Stimulated activated CD8-positive, alpha-beta memory T cell treated with anti-CD3 and anti-CD28 coated beads, Interleukin-12 subunit alpha, Interleukin-12 subunit beta, amount 100 ng/mL, for 1 hour (primary cell): ENCODE data around the gene CIRBP.

Experiments
- DNase-seq: peaks from one replicate; pipeline ENCODE4 v3.0.0-alpha.2; 2020; ENCODE audit warnings: low read depth

Gene CIRBP

DNA sequence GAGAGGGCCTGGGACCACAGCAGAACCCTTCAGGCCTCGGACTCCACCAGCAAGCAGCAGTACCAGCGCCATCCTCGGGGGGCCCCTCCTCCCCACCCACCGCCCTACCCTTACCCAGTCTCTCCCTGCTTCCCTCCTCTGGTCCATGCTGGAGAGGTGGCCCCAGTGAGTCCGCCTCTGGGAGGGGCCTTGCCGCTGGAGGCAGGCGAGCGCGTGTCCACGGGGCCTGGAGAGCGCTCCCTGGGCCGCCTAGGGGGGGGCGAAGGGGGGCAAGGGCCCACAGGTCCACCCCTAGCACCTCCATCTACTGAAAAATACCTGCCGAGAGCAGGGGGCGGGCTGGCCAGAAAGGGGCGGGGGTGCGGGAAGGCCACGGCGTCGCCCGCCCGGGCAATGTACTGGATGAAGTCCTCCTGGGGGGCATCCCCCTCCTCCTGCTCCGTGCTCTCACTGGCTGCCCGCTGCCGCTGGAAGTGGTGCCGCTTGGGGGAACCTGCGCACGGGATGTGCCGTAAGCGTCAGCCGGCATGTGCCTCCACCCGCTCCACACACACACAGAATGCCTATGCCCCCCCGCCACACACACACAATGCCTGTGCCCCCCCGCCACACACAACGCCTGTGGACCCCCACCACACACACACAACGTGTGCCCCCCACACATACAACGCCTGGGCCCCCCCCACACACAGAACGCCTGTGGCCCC is 38.2 kb upstream of the CIRBP start:
- DNase-seq, result no peak

DNA sequence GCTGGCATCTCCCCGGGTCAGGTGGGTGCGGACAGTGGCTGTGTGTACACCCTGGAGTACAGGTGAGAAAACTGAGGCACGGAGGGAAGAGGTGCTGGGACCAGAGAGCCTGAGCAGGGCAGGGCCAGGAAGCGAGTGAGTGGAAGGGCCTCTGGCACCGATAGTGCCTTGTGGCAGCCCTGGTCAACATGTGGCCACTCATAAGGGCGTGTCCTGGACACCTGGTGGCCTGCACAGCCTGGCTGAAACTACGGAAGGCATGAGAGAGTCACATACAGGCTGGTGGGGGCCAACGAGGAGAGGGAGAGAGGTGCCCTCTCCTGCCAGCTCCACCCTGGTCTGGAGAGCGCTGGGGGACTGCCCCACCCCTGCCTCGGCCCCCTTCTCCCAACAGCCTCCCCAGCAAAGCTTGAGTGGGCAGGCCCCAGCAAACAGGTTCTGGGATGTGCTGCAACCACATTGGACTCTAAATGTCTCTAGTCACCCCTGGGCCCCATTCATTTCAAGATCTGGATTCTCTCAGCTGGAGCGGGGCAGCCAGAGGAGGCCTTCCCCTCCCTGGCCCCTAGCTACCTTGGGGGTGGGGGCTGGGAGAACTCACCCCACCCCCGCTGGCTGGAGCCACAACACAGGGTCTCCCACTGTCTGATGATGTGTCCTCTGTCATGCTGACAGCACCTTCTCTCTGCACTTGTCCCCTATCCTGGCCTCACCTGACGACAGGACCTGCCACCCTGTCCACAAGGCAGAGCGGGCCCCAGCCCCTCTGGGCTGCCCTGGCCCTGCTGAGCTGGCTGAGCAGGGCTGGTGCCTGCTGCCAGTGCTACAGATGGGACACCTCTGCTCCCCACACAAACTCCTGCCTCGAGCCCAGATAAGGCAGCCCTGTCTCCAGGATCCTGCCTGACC is 37.1 kb upstream of the CIRBP start:
- no peak for DNase-seq

DNA sequence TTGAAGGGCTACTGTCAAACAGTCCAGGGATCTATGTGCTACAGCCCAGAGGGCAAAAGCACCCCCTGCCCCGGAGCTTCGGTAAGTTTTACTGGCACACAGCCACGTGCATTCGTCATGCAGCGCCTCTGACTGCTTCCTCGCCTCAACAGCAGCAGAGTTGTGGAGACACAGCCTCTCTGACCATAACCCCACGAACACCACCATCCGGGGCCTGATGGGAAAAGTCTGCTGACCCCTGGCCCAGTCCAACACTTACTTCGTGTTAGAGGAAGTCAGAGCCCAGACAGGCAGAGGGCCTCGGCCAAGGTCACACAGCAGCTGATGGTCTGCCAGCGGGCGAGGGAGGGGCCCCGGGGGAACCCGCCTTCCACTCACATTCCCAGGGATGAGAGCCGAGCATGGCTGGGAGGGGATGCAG is 36.5 kb upstream of the CIRBP start:
- no peak for DNase-seq

DNA sequence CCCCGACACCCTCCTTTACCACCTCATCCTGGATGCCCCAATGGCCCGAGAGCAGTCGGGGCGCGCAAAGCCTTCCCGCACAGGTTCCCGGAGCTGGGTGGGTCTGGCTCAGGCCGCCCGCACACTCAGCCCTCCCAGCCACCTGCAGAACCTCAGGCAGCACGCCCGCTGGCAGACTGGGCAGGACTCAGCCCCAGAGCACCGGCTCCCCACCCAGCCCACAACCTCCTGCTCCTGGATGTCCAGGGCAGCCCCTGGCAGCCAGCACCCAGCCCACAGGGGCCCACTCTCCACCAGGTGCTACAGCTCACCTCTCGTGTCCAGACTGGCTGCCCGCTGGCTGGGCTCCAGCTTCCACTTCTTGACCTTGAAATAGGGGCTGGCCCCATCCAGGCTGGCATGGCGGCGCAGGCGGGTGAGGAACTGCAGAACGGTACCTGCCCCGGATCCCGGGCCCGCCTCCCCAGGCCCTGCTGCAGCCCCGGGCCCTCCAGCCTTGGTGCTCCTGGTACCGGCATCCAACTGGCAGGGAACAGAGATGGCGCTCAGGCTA is 35.9 kb upstream of the CIRBP start:
- no peak for DNase-seq

DNA sequence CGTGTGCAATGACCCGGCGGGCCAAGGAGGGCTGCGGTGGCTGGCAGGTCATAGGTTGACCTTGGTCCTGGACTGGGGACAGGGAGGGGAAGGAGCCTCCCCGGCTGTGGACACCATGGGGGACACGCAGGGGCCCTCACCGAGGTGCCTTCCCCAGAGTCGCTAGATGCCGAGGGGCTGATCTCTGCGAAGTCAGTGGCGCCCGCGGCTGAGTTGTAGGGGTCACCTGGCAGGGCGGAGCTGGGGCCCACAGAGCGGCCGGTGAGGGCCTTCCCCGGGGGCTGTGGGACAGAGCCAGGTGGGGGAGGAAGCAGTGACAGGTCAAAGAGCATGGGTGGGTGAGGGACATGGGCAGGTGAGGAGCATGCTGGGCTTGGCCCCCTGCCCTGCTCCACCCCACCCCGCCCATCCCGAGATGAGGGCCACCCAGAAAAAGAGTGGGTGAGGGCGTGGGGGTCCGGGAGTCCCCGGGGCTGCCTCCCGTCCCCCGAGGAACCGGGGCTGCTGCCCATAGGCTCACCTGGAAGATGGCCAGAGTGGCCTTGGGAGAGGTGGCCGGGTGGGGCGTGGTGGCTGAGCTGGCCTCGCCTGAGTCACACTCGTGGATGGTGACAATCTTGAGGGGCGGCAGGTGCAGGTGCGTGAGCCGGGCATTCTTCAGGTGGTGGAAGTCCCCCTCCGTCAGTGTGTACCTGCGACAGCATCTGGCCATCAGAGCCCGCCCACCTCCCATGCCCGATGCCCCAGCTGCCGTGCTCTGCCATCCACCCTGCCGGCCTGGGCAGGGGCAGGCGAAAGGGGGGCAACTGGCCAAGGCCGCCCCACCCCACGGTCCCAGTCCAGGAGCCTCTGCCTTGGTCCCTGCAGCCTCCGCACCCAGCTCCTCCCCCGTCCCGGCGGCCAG is 34.8 kb upstream of the CIRBP start:
- no peak for DNase-seq

DNA sequence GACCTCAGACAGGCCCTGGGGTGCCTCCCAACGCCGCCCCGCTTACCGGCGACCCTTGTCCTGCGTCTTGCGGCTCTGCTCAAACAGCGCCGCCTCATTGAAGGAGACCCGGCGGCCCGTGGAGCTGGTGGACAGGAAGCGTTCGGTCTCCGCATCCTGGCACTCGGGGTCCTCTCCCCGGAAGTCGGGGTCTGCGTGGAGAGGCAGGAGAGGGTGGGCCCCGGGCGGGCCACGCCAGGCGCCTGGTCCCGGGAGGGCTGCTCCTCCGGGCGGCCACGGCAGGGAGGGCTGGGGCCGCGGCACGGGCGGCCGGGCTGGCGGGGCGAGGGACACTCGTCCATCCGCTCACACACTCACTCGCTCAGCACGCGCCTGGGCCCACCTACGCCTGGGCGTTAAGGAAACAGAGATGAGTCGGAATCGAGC is 34.2 kb upstream of the CIRBP start:
- DNase-seq, result no peak

DNA sequence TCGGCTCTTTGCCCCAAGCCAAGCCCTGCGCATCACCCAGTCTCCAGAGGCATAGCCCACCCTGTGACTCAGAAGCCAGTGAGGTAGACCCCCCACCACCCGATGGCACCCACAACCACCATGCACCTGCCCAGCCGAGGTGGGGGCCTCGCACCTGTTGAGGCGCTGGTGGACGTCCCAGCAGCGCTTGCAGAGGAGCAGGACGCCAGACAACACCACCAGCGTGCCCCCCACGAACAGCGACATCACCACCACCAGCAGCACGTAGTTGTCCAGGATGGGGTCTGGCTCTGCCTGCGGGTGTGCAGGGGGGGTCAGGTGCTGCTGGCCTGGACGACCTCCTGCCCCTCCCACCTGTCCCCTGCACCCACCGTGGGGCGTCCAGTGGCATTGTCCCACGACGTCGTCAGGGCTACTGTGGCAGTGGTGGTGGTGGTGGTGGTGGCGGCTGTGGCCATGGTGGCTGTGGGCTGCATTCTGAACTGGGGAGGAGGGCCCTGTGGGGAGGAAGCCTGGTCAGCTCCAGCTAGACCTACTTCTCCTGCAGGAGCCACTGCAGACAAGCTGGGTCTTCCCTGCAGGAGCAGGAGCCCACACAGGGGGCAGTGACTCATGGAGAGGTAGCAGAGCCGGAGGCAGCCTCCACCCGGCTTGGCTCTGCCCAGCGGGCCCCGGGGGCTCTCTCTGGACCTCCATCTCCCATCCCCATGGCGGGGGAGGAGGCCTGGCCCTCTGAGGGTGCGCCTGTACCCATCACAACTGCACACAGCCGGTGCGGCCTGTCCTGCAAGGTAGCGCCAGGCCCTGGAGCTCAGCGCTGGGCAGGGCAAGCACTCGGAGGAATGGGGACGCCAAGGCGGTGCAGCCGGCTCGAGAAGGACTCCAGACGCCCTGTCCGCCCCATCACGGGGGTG is 33.2 kb upstream of the CIRBP start:
- DNase-seq, result no peak

DNA sequence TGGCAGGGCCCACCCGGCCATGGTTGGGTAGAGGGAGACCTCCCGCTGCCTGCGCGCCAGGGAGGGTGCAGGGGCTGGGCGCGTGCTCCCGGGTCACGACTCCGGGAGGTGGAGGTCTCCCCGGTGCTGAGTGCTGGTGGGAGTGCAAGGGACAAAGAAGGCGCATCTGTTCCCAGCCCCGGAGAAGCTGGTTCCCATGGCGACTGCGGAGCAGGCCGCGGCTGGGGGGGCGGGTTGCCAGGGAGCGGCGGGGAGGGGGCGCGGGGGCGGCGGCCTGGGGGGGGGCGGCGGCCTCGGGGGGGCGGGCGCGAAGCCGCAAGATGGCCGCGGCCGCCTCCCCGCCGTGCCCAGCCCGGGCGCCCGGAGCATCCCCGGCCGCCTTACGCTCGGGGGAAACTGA is 32.6 kb upstream of the CIRBP start:
- no peak for DNase-seq

DNA sequence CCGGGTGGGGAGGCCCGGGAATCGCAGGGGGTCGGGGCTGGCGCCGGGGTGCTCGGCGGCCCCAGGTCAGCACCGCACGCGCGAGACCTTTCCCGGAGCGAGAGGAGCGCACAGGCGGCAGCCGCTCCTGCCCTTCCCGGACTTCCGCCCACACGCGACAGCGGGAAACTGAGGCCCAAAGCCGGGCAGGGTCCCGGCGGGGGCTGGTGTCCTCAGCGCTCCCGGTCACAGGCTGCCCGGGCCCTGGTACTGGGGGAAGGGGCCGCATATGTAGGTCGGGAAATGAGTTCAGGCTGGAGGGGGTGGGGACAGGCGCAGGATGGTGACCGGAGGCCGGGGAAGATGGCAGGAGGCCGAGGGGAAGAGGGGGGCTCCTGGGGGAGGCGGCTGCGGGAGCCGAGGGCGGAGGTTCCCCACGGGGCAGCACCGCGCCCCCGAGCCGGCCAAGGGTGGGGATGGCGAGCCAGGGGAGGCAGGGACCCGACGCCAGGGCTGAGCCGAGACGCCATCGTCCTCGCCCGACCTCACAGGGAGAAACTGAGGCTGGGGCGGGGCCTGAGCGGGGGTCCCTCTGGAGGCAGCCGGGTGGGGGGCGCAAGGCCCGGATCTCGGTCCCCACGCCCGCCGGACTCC is 32.0 kb upstream of the CIRBP start:
- DNase-seq, result no peak

DNA sequence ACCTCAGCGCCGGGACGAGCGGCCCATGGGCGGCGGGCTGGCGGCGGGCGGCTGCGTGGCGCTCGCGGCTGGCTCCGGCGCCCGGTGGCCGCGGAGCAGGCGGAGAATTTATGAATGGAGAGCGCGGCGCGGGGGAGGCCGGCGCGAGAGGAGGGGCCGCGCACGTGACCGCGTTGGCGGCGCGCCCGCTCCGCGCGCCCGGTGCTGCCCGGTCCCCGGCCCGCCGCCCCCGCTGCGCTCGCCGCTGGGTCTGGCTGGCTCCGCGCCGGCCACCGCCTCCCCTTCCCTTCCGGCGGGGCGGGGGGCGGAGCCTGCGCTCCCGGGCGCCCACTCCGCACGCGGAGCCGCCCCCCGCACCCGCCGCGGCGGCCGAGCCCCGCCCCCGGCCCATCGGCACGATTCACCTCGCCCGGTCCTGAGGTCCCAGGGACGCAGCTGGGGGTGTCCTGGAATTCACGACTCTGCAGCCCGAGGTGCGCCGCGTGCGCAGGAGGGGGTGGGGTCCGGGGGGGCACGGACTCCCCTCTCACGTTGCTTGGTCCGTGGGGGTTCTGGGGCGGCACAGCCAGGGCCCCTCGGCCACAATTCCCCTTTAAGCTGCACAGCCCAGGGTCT is 31.3 kb upstream of the CIRBP start, which contains the start of gene CBARP:
TSS of gene CBARP (minus strand) at position 252 of the 615 bp plus-strand sequence. CDS start 1,905 bp downstream, outside the sequence.
- DNase-seq, result no peak

DNA sequence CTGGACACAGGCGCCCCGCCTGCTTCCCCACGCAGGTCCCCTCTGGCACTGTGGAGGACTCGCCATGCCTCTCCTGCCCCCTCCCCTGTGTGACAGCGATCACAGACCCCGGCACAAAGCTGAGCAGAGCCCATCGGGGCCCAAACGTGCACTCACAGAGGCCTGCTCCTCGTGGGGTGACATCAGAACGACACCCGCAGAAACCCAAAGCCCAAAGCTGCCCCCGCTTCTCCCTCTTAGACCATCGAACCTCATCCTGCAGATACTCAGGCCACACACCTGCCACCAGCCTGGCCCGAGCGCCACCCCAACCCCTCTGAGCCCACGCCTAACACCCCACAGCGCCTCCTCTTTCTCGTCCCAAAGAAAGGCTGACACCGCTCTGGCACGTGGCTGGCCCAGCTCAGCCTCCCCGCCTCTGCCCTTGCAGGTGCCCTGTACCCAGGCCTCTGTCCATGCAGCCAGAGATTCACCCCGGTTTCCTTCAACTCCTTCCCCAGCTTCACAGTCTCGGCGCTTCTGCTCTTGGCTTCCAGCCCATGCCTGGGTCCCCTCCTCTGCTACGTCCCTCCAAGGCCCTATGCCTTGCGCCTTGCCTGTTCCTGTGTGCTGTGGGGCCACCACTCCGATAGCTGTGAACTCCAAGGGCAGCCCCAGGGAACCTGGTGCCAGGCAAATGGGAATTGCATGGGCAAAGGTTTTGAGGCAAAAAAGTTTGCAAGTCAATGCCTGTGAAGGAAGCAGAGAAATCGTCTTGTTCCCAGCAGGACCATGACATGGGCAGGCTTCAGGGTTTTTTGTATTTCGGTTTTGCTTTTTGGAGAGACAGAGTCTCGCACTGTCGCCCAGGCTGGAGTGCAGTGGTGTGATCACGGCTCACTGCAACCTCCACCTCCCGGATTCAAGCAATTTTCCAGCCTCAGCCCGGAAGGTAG is 30.5 kb upstream of the CIRBP start:
- DNase-seq, result no peak

DNA sequence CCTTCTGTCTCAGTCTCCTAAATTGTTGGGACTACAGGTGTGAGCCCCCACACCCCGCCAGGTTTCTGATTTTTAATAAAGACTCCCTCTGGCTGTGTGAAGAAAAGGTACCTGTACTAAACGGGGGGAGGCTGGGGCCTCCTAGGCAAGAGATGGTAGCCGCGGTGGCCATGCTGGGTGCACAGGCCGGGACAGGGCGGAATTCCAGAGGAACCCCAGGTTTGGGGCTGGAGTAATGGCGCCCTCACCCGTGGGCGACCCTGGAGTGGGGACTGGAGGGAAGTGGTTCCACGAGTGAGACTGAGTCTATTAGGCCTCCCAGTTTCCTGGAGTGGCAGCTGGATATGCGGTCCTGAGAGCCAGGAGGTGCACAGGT is 29.7 kb upstream of the CIRBP start:
- no peak for DNase-seq

DNA sequence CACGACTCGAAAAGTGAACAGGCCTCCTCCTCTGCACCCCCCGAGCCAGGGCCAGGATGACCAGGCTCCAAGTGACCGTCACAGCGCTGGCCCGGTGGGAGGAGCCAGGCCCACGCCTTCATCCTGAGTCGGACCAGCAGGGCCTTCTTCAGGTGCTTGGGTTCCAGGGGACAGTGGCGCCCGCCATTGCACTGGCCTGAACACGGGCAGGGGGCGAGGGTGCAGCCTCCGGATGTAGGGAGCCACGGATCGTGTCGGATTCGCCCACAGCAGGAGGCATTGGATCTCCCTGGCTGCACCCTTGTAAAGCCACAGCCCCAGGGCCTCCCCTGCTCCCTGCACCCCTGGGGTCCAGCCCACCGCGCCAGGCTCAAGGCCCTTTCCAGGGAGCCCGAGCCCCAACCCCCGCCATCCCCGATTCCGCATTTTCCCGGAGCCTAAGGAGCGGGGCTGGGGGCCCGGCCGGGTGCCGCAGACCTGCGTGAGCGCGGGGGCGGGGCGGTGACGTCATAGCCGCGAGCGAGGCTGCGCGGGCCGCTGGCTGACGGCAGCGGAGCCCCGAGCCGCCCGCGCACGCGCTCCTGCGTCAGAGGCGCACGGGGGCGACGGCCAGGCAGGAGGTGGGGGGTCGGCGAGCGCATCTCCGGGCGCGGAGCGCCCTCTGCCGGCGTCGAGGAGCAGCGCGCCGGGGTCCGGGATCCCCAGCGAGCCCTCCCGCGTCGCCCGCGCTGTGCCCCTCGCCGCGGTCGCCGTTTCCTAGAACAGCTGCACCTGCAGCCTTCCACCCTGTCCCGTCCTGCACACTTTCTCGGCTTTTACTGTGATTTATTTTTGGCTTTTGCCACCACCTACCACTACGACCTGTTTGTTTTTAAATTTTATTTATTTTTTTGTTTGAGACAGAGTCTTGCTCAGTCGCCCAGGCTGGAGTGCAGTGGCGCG is 29.1 kb upstream of the CIRBP start:
- peak; percentile 79 for DNase-seq

DNA sequence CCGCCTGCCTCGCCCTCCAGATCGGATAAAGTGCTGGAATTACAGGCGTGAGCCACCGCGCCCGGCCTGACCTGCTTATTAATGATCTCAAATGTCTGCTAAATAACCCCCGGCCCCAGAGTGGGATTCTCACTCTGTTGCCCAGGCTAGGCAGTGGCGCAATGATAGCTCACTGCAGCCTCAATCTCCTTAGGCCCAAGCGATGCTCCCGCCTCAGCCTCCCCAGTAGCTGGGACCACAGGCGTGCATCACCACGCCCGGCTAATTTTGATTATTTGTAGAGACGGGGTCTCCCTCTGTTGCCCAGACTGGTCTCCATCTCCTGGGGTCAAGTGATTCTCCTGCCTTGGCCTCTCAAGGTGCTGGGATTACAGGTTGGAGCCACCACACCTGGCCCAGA is 28.2 kb upstream of the CIRBP start:
- no peak for DNase-seq

DNA sequence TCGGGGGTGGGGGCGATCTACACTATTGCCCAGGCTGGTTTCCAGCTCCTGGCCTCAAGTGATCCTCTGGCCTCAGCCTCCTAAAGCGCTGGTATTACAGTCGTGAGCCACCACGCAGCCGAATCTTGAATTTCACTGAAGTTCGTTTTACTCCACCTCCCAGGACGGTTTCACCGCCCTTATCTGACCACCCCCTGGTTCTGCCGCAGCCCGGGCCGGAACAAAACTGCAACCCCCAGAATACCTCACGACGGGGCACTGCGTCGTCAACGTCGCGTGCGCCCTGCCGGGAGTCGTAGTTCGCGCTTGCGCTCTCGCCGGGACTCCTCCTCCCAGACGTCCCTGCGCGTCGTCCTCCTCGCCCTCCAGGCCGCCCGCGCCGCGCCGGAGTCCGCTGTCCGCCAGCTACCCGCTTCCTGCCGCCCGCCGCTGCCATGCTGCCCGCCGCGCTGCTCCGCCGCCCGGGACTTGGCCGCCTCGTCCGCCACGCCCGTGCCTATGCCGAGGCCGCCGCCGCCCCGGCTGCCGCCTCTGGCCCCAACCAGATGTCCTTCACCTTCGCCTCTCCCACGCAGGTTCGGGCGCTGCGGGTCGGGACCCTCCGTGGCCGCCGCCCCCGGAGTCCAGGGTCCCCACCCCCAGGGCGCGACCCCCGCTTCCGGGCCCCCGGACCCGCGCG is 27.6 kb upstream of the CIRBP start, which contains the start of gene ATP5F1D:
TSS of gene ATP5F1D (plus strand) at position 335 of the 679 bp plus-strand sequence. CDS start at position 435, 100 bp downstream.
- peak; percentile 86 for DNase-seq

DNA sequence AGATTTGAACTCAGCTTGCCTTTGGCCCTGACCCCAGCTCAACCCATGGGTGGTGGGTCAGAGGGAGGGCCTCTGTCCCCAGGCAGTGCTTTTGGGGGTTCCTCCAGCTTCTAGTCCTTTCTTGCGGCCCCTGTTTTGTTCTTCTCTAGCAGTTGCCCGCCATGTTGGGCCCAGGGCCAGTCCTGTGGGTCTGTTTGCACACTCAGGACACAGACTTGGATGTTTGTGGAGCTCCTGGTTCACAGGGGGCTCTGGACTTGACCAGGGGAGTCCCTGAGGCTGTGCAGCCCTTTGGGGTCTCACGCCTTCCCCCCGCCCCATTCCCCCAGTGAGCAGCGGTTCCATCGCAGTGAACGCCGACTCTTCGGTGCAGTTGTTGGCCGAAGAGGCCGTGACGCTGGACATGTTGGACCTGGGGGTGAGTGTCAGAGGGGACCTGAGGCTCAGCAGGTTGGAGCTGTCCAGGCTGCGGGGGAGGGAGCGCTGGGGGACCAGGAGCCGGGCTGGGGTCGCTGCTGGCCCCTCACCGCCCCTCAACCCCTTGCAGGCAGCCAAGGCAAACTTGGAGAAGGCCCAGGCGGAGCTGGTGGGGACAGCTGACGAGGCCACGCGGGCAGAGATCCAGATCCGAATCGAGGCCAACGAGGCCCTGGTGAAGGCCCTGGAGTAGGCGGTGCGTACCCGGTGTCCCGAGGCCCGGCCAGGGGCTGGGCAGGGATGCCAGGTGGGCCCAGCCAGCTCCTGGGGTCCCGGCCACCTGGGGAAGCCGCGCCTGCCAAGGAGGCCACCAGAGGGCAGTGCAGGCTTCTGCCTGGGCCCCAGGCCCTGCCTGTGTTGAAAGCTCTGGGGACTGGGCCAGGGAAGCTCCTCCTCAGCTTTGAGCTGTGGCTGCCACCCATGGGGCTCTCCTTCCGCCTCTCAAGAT is 25.1 kb upstream of the CIRBP start:
- peak; percentile 78 for DNase-seq
